Vagina (tissue), 2 donors: ENCODE data around the gene CRISPLD2. TPM values are rescaled to one million over a fixed set of nuclear protein-coding genes. Genes with fewer than 3 reads are reported as not detected.

Experiments
- DNase-seq, 2 donors: peaks; one replicate each; pipeline ENCODE4 v3.0.0-alpha.2; 2017; ENCODE audit errors: extremely low spot score in 2 of 2
- H3K27ac ChIP-seq: fragments of 200-600 bp; sonication (generic); one replicate; pipeline ENCODE4 v1.5.1; 2019
- H3K27me3 ChIP-seq: fragments of 200-600 bp; sonication (generic); one replicate; pipeline ENCODE4 v1.5.1; 2019
- H3K36me3 ChIP-seq, 2 donors: fragments of 200-600 bp; sonication (generic); one replicate each; pipeline ENCODE4 v1.5.1; 2017 to 2019
- H3K4me1 ChIP-seq: fragments of 200-600 bp; sonication (generic); one replicate; pipeline ENCODE4 v1.5.1; 2019
- H3K4me3 ChIP-seq, 2 donors: fragments of 200-600 bp; sonication (generic); 1 replicate in 1 of 2; 2 replicates in 1 of 2; pipeline ENCODE4 v1.5.1; 2016 to 2019
- H3K9me3 ChIP-seq: fragments of 200-600 bp; sonication (generic); one replicate; pipeline ENCODE4 v1.5.1; 2019
- CTCF ChIP-seq, 3 experiments: fragments of 450-650 bp in 2 of 3; fragments of 200-600 bp in 1 of 3; sonication (generic) in 1 of 3; IDR thresholded peaks; one replicate each; pipeline ENCODE4 v1.5.1; 2017 to 2019; ENCODE audit warnings: antibody characterized with exemption in 3 of 3, mild to moderate bottlenecking in 2 of 3, moderate library complexity in 2 of 3
- POLR2A ChIP-seq, 2 donors: fragments of 450-650 bp; IDR thresholded peaks; one replicate each; pipeline ENCODE4 v1.6.1; 2017; ENCODE audit warnings: antibody characterized with exemption in 2 of 2, mild to moderate bottlenecking in 2 of 2, moderate library complexity in 2 of 2
- POLR2AphosphoS5 ChIP-seq, 2 donors: sonication (generic); formaldehyde crosslinking; IDR thresholded peaks; one replicate each; pipeline ENCODE4 v1.9.0; 2017; ENCODE audit warnings: antibody characterized with exemption in 2 of 2, mild to moderate bottlenecking in 2 of 2, low read depth in 1 of 2; ENCODE audit not compliant: insufficient read depth in 1 of 2
- intact Hi-C: fragments of 100-400 bp; cut with DNase I; formaldehyde crosslinking; loops from one replicate; pipeline ENCODE4 v1.15.1; 2023
- total RNA-seq: library from RNA; depleted of rRNA; stranded (reverse); fragments of >200 nt; gene quantifications from one replicate; pipeline ENCODE4 v1.2.3, GENCODE V29; 2016

Gene CRISPLD2
- total RNA-seq, 1 donor from 2014 or later, result 320 TPM

GRCh38 chr16:84786605-84787262 is 33.1 kb upstream of the CRISPLD2 start:
- no peaks in the 10 kb centered on the region for H3K9me3 ChIP-seq
- no peak overlapping the region for H3K27ac ChIP-seq
- DNase-seq, result no peak
- H3K36me3 ChIP-seq, result no peaks in the 10 kb centered on the region
- intact Hi-C loops, result no loop called here
- H3K4me3 ChIP-seq, result no peak overlapping the region
- TF ChIP-seq CTCF (IDR thresholded peaks at IDR 0.05) (no peak), POLR2AphosphoS5 (IDR thresholded peaks at IDR 0.05; ENCODE audit: insufficient read depth in 1 of 2, low read depth in 1 of 2) (no peak), POLR2A (IDR thresholded peaks at IDR 0.05) (no peak)
- H3K4me1 ChIP-seq, result peaks cover 7% of the 10 kb centered on the region
- no peaks in the 10 kb centered on the region for H3K27me3 ChIP-seq

DNA sequence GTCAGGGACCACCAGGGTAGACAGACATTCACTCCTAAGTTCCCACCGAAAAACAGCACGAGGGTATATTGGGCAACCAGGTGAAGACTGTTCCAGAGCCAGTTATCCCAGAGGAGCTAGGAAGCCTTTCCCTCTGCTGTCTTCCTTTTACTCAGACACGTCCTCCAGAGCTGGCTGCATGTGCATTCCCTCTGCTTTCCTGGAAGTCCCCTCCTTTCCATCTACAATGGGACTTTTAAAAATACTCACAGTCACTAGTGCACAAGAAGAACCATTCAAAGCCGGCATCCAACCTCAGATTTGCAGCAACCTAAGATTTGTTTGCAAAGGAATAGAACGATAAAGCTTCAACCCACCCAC is 32.5 kb upstream of the CRISPLD2 start:
- DNase-seq, result no peak
- no peak overlapping the region for H3K27ac ChIP-seq

GRCh38 chr16:84788920-84789391 is 30.8 kb upstream of the CRISPLD2 start:
- no peaks in the 10 kb centered on the region for H3K9me3 ChIP-seq
- peaks cover 7% of the 10 kb centered on the region for H3K4me1 ChIP-seq
- no peak overlapping the region for H3K4me3 ChIP-seq
- TF ChIP-seq CTCF (IDR thresholded peaks at IDR 0.05) (no peak), POLR2A (IDR thresholded peaks at IDR 0.05) (no peak), POLR2AphosphoS5 (IDR thresholded peaks at IDR 0.05; ENCODE audit: insufficient read depth in 1 of 2, low read depth in 1 of 2) (peak in 1 of 2 donors; percentile 80)
- H3K36me3 ChIP-seq, result no peaks in the 10 kb centered on the region
- DNase-seq, result no peak
- H3K27ac ChIP-seq, result peak overlapping the region; percentile 73
- intact Hi-C loops, result no loop called here
- H3K27me3 ChIP-seq, result no peaks in the 10 kb centered on the region

More for the DNA sequence above, 32.5 kb upstream of the CRISPLD2 start:
- Histone ChIP-seq H3K9me3 (no peaks in the 10 kb centered on the region), H3K27me3 (no peaks in the 10 kb centered on the region), H3K36me3 (no peaks in the 10 kb centered on the region), H3K4me1 (peaks cover 7% of the 10 kb centered on the region), H3K4me3 (no peak overlapping the region)
- intact Hi-C loops, result no loop called here
- TF ChIP-seq POLR2AphosphoS5 (IDR thresholded peaks at IDR 0.05; ENCODE audit: insufficient read depth in 1 of 2, low read depth in 1 of 2), result no peak
- TF ChIP-seq CTCF (IDR thresholded peaks at IDR 0.05), result no peak

DNA sequence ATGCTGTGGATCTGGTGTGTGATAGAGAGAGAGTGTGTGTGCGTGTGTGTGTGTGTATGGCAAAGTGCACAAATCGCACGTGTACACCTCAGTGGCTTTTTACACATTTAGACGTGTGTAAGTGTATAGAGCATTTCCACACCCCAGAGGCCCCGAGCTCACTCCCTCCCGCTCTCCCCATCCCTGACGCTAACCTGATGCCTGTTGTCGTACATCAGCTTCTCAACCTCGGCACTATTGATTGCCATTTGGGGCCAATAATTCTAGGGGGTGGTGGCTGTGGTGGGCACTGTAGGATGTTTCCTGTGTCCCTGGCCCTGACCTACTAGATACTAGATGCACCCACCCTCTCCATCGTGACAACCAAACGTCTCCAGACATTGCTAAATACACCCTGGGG is 30.4 kb upstream of the CRISPLD2 start:
- no peak for DNase-seq
- peak overlapping the region; percentile 73 for H3K27ac ChIP-seq
- H3K36me3 ChIP-seq, result no peaks in the 10 kb centered on the region
- H3K4me3 ChIP-seq, result no peak overlapping the region
- no peaks in the 10 kb centered on the region for H3K27me3 ChIP-seq
- TF ChIP-seq POLR2A (IDR thresholded peaks at IDR 0.05) (no peak), CTCF (IDR thresholded peaks at IDR 0.05) (no peak), POLR2AphosphoS5 (IDR thresholded peaks at IDR 0.05; ENCODE audit: insufficient read depth in 1 of 2, low read depth in 1 of 2) (no peak)
- intact Hi-C loops, result no loop called here
- H3K9me3 ChIP-seq, result no peaks in the 10 kb centered on the region
- peaks cover 7% of the 10 kb centered on the region for H3K4me1 ChIP-seq

GRCh38 chr16:84790301-84790700 is 29.5 kb upstream of the CRISPLD2 start:
- H3K27me3 ChIP-seq, result no peaks in the 10 kb centered on the region
- DNase-seq, result no peak
- no peak overlapping the region for H3K4me3 ChIP-seq
- no peaks in the 10 kb centered on the region for H3K9me3 ChIP-seq
- intact Hi-C loops, result loop anchor here (5.0 kb wide), 1 partner anchor 47 kb away; no protein-coding TSS in a partner anchor
- no peaks in the 10 kb centered on the region for H3K36me3 ChIP-seq
- H3K4me1 ChIP-seq, result peaks cover 15% of the 10 kb centered on the region
- TF ChIP-seq POLR2A (IDR thresholded peaks at IDR 0.05) (no peak), POLR2AphosphoS5 (IDR thresholded peaks at IDR 0.05; ENCODE audit: insufficient read depth in 1 of 2, low read depth in 1 of 2) (no peak), CTCF (IDR thresholded peaks at IDR 0.05) (no peak)
- no peak overlapping the region for H3K27ac ChIP-seq
